GM12878 (cell line): ENCODE data around the gene SCYGR1.

Experiments used
- ASH2L ChIP-seq: fragments of 300-600, 200-600 bp; sonication (generic); IDR thresholded peaks from 2 replicates; pipeline ENCODE4 v1.6.1; 2017; ENCODE audit warnings: low read depth, mild to moderate bottlenecking, borderline replicate concordance
- BHLHE40 ChIP-seq, 2 experiments: fragments of 450-650 bp in 1 of 2; IDR thresholded peaks; 2 replicates each; pipeline ENCODE4 v1.6.1; 2011 to 2017; ENCODE audit warnings: low read depth in 2 of 2, borderline replicate concordance in 1 of 2, improper control_type of control experiment in 1 of 2, low read length in 1 of 2, mild to moderate bottlenecking in 1 of 2
- IKZF2 ChIP-seq, 2 experiments: fragments of 450-650 bp; IDR thresholded peaks; 2 replicates each; pipeline ENCODE4 v1.6.1; 2017; ENCODE audit warnings: mild to moderate bottlenecking in 2 of 2, moderate library complexity in 2 of 2
- MTA2 ChIP-seq: fragments of 450-650 bp; IDR thresholded peaks from 2 replicates; pipeline ENCODE4 v1.6.1; 2016; ENCODE audit warnings: low read depth, mild to moderate bottlenecking, moderate library complexity
- POLR2AphosphoS5 ChIP-seq: IDR thresholded peaks from 2 replicates; pipeline ENCODE4 v1.6.1; 2011; ENCODE audit warnings: mild to moderate bottlenecking, low read length, inconsistent platforms
- TF ChIP-seq, protein P1 (sequence below): fragments of 450-650 bp; IDR thresholded peaks from 2 replicates; pipeline ENCODE4 v1.6.1; 2017; ENCODE audit warnings: mild to moderate bottlenecking
- TF ChIP-seq, protein P2 (sequence below), 3 experiments: IDR thresholded peaks in 2 of 3; conservative IDR thresholded peaks in 1 of 3; 2 replicates each; pipeline ENCODE4 v1.5.1; 2011; ENCODE audit warnings: low read depth in 3 of 3, low read length in 3 of 3, mild to moderate bottlenecking in 3 of 3, control low read depth in 2 of 3, moderate library complexity in 2 of 3, inconsistent platforms in 1 of 3, mixed read lengths in 1 of 3; ENCODE audit not compliant: control insufficient read depth in 2 of 3, insufficient read depth in 1 of 3; ENCODE audit errors: extremely low read depth in 1 of 3

DNA sequence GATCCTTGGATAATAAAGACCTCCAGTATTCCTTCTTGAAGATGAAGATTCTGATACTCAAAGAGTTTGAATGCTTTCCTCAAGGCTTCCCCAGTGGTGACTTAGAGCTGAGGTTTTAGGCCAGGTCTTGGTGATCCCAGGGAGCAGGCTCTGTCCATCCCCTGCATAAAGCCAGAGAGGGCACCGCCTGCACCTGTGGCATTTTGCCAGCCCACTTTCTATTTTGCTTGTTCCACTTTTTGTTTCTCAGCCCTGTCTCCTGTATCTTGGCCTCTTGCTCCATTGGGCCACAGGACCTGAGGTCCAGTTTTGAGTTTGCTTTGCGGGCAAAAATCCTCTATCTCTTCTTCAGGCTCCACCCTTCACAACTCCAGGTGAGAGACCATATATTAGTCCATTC is 6.7 kb upstream of the SCYGR1 start:
- TF ChIP-seq IKZF2 (IDR thresholded peaks at IDR 0.05) (no peak), POLR2AphosphoS5 (no peak), MTA2 (no peak), BHLHE40 (IDR thresholded peaks at IDR 0.05; ENCODE audit: borderline replicate concordance in 1 of 2, low read depth in 2 of 2, low read length in 1 of 2) (no peak), ASH2L (no peak)
- TF ChIP-seq, protein P1, sequence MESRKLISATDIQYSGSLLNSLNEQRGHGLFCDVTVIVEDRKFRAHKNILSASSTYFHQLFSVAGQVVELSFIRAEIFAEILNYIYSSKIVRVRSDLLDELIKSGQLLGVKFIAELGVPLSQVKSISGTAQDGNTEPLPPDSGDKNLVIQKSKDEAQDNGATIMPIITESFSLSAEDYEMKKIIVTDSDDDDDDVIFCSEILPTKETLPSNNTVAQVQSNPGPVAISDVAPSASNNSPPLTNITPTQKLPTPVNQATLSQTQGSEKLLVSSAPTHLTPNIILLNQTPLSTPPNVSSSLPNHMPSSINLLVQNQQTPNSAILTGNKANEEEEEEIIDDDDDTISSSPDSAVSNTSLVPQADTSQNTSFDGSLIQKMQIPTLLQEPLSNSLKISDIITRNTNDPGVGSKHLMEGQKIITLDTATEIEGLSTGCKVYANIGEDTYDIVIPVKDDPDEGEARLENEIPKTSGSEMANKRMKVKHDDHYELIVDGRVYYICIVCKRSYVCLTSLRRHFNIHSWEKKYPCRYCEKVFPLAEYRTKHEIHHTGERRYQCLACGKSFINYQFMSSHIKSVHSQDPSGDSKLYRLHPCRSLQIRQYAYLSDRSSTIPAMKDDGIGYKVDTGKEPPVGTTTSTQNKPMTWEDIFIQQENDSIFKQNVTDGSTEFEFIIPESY, result no peak
- TF ChIP-seq, protein P2, sequence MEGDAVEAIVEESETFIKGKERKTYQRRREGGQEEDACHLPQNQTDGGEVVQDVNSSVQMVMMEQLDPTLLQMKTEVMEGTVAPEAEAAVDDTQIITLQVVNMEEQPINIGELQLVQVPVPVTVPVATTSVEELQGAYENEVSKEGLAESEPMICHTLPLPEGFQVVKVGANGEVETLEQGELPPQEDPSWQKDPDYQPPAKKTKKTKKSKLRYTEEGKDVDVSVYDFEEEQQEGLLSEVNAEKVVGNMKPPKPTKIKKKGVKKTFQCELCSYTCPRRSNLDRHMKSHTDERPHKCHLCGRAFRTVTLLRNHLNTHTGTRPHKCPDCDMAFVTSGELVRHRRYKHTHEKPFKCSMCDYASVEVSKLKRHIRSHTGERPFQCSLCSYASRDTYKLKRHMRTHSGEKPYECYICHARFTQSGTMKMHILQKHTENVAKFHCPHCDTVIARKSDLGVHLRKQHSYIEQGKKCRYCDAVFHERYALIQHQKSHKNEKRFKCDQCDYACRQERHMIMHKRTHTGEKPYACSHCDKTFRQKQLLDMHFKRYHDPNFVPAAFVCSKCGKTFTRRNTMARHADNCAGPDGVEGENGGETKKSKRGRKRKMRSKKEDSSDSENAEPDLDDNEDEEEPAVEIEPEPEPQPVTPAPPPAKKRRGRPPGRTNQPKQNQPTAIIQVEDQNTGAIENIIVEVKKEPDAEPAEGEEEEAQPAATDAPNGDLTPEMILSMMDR (IDR thresholded peaks at IDR 0.05 in 2 of 3, conservative IDR thresholded peaks at IDR 0.05 in 1 of 3; ENCODE audit: control insufficient read depth in 2 of 3, extremely low read depth in 1 of 3, insufficient read depth in 1 of 3, low read depth in 3 of 3, low read length in 3 of 3), result no peak
